ENCODE measurements around the gene CYP26B1.

- no peak for TF ChIP-seq CREB1 (IDR thresholded peaks at IDR 0.05; ENCODE audit: low read depth)
- TF ChIP-seq MAX (IDR thresholded peaks at IDR 0.05), result no peak
- TF ChIP-seq EP300 (IDR thresholded peaks at IDR 0.05; ENCODE audit: borderline replicate concordance), result no peak
- TF ChIP-seq YY1 (IDR thresholded peaks at IDR 0.05; ENCODE audit: low read depth), result no peak
- no peak for TF ChIP-seq CEBPB (IDR thresholded peaks at IDR 0.05)
- TF ChIP-seq NFIC (IDR thresholded peaks at IDR 0.05), result no peak
- no peak for TF ChIP-seq TAF1 (IDR thresholded peaks at IDR 0.05; ENCODE audit: low read depth)
- no peak for TF ChIP-seq RAD21 (IDR thresholded peaks at IDR 0.05; ENCODE audit: low read depth)
- no peak for TF ChIP-seq EGR1 (IDR thresholded peaks at IDR 0.05)
- no peak for TF ChIP-seq TCF12 (IDR thresholded peaks at IDR 0.05; ENCODE audit: low read depth)
- no peak for TF ChIP-seq REST (IDR thresholded peaks at IDR 0.05; ENCODE audit: low read depth)
- no peak for TF ChIP-seq USF1 (IDR thresholded peaks at IDR 0.05)
These were observed 56.7 kb downstream of the CYP26B1 start for GRCh38 chr2:72090781-72091482.
